GM21390 (cell line): ENCODE results near the gene GUCY1A1.
A peak's percentile ranks its signal among the peaks of the same experiment; 100 is the strongest.

Experiments
- ATAC-seq: cut with Tn5 transposase; IDR thresholded peaks from one replicate; pipeline ENCODE4 v1.9.1; 2021; ENCODE audit not compliant: unreplicated experiment

The GUCY1A1 gene

DNA sequence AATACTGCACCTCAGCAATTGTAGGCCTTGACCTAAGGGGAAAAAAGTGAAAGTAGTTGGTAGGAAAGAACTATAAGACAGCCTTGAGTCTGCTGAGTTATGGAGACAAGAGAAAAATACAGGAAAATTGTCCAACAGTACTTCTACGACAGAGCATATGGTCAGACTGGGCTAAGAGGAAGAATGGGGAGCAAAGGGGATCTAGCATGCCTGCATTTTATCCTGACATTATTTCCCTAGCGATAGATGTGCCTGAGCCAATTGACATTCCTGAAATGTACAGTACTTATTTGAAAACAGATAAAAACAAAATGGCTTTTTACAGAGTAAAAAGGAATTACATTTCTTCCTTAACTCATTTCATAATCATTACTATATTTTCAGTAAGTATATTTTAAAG lies 22.2 kb downstream of the GUCY1A1 start:
- no peak for ATAC-seq

- no peak for ATAC-seq
Measured at GRCh38 chr4:155690044-155690837, 23.6 kb downstream of the GUCY1A1 start.

GRCh38 chr4:155692361-155692760 lies 25.7 kb downstream of the GUCY1A1 start:
- no peak for ATAC-seq

- no peak for ATAC-seq
Measured at GRCh38 chr4:155693015-155693663, 26.5 kb downstream of the GUCY1A1 start.

DNA sequence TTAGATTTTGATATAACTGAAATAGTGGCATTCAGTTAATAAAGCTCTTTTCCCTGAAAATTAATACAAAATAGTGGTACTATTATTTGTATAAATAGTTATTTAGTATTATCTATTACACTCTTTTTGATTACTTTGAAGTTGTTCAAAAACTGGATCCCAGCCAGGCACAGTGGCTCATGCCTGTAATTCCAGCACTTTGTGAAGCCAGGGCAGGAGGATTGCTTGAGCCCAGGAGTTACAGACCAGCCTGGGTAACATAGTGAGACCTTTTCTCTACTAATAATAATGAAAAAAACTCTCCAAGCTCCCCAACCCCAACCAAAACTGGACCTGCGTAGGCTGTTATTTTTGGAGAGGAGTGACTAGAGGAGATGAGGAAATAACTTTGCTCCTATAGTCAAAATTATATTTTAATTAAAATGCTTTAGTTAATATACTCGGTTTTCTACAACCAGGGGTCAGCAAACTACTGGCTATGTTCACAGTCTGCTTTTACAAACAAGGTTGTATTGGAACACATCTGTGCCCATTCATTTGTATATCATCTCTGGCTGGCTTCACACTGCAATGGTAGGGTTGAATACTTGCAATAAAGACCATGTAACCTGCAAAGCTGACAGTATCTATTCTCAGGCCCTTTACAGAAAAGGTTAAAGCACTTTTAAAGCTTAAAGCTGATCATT lies 27.6 kb downstream of the GUCY1A1 start:
- ATAC-seq: no peak

GRCh38 chr4:155696226-155696625 lies 29.6 kb downstream of the GUCY1A1 start:
- no peak for ATAC-seq

DNA sequence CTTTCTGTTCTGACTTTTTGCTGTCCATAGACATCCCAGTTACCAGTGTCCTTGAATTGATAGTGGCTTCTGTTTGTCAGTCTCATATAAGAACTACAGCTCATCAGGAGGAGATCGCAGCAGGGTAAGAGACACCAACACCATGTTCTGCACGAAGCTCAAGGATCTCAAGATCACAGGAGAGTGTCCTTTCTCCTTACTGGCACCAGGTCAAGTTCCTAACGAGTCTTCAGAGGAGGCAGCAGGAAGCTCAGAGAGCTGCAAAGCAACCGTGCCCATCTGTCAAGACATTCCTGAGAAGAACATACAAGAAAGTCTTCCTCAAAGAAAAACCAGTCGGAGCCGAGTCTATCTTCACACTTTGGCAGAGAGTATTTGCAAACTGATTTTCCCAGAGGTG lies 30.1 kb downstream of the GUCY1A1 start:
- no peak for ATAC-seq

GRCh38 chr4:155701827-155702226 lies 35.2 kb downstream of the GUCY1A1 start:
- no peak for ATAC-seq

- ATAC-seq: peak; percentile 73
Measured at GRCh38 chr4:155703486-155704247, 37.0 kb downstream of the GUCY1A1 start.

DNA sequence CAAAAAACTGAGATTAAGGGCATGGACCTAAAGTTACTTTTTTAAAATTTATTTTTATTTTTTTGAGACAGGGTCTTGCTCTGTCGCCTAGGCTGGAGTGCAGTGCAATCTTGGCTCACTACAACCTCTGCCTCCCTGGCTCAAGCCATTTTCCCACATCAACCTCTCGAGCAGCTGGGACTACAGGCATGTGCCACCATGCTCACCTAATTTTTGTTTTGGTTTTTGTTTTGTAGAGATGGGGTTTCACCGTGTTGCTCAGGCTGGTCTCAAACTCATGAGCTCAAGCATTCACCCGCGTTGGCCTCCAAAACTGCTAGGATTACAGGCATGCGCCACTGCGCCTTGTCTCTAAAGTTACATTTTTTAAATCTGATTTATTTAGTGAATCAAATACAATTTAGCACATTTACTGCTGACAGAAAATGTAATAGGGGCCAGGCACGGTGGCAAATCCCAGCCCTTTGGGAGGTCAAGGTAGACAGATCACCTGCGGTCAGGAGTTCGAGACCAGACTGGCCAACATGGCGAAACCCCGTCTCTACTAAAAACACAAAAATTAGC lies 38.3 kb downstream of the GUCY1A1 start:
- no peak for ATAC-seq

GRCh38 chr4:155705664-155706063 lies 39.0 kb downstream of the GUCY1A1 start:
- ATAC-seq: no peak

GRCh38 chr4:155706147-155706546 lies 39.5 kb downstream of the GUCY1A1 start:
- ATAC-seq: no peak

DNA sequence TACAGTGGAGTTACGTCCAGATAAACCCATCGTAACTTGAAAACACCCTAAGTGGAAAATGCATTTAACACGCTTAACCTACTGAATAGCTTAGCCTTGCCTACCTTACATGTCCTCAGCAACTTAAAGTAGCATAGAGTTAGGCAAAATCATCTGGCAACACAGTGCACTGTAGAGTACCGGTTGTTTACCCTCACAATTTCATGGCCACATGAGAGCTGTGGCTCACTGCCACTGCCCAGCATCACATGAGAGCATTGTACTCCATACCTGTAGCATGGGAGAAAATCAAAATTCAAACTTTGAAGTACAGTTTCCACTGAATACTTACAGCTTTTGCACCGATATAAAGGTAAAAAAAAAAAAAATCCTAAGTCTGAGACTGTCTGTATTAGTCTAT lies 40.6 kb downstream of the GUCY1A1 start:
- ATAC-seq: no peak

GRCh38 chr4:155708782-155709181 lies 42.1 kb downstream of the GUCY1A1 start:
- ATAC-seq: no peak

- no peak for ATAC-seq
Measured at GRCh38 chr4:155709918-155710317, 43.3 kb downstream of the GUCY1A1 start.

- no peak for ATAC-seq
Measured at GRCh38 chr4:155711556-155711955, 44.9 kb downstream of the GUCY1A1 start.

GRCh38 chr4:155712846-155713245 lies 46.2 kb downstream of the GUCY1A1 start:
- no peak for ATAC-seq

DNA sequence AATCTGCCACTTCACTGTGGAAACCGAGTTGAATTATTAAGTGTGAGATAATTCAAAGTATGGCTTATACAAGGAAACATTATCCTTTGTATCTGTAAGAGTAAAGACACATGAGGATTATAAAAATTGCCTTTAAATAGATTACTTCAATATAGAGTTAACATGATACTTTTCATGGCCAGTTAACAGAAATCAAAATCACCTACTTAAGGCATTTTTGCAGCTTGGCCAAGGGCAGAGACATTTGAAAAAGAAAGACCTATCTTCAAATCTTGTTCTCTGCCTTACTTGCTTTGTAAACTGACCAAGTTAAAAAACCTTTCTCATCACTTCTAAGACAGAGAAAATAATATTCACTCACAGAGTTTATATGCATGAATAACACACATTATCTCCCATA lies 47.3 kb downstream of the GUCY1A1 start:
- no peak for ATAC-seq

GRCh38 chr4:155722336-155722735 lies 55.7 kb downstream of the GUCY1A1 start:
- ATAC-seq: no peak

GRCh38 chr4:155722816-155723499 lies 56.3 kb downstream of the GUCY1A1 start:
- no peak for ATAC-seq
